Prostate gland (tissue), 2 donors: ENCODE results near the gene ADAMTSL2. TPM values are rescaled to one million over a fixed set of nuclear protein-coding genes. Genes with fewer than 3 reads are reported as not detected.

ENCODE experiments used
- DNase-seq: peaks from one replicate; pipeline ENCODE4 v3.0.0-alpha.2; 2019; ENCODE audit warnings: low spot score
- H3K27ac ChIP-seq, 2 donors: fragments of 200-600 bp; sonication (generic); 2 replicates each; pipeline ENCODE4 v1.5.1; 2017 to 2019
- H3K27me3 ChIP-seq: fragments of 200-600 bp; sonication (generic); replicated peaks from 2 replicates; pipeline ENCODE4 v1.5.1; 2019; ENCODE audit not compliant: insufficient read depth
- H3K36me3 ChIP-seq, 2 donors: fragments of 200-600 bp; sonication (generic); 1 replicate in 1 of 2; 2 replicates in 1 of 2; pipeline versions ENCODE4 v1.5.1 to v1.8.1; 2017 to 2019
- H3K4me1 ChIP-seq: fragments of 200-600 bp; sonication (generic); replicated peaks from 2 replicates; pipeline ENCODE4 v1.5.1; 2019
- H3K4me3 ChIP-seq, 2 donors: fragments of 200-600 bp; sonication (generic); 2 replicates each; pipeline ENCODE4 v1.5.1; 2017 to 2019
- H3K9me3 ChIP-seq: fragments of 200-600 bp; sonication (generic); 2 replicates; pipeline ENCODE4 v1.5.1; 2017
- CTCF ChIP-seq, 4 experiments: fragments of 200-600 bp in 2 of 4; fragments of 450-650 bp in 2 of 4; sonication (generic) in 2 of 4; IDR thresholded peaks; 1 replicate in 3 of 4; 2 replicates in 1 of 4; pipeline ENCODE4 v1.5.1; 2016 to 2019; ENCODE audit warnings: antibody characterized with exemption in 4 of 4, mild to moderate bottlenecking in 2 of 4, moderate library complexity in 2 of 4
- POLR2A ChIP-seq: fragments of 450-650 bp; IDR thresholded peaks from one replicate; pipeline ENCODE4 v1.6.1; 2016; ENCODE audit warnings: antibody characterized with exemption, mild to moderate bottlenecking
- POLR2AphosphoS5 ChIP-seq: sonication (generic); formaldehyde crosslinking; IDR thresholded peaks from one replicate; pipeline ENCODE4 v1.6.1; 2017; ENCODE audit warnings: antibody characterized with exemption
- WGBS: methylation state at CpG from one replicate; pipeline ENCODE4 v1.1.5; 2018; 5-methylcytosine and 5-hydroxymethylcytosine counted together
- intact Hi-C: fragments of 100-400 bp; cut with DNase I; formaldehyde crosslinking; loops from one replicate; pipeline ENCODE4 v1.14.2; 2022
- total RNA-seq, 2 donors: library from RNA; depleted of rRNA; stranded (reverse); fragments of >200 nt; gene quantifications; one replicate each; pipeline ENCODE4 v1.1.0, GENCODE V29; 2016

Gene ADAMTSL2
- total RNA-seq, 2 donors from 2014 or later, result 1.6 to 11.6 TPM

GRCh38 chr9:133576875-133577736, 42.6 kb downstream of the ADAMTSL2 start:
- no peaks in the 10 kb centered on the region for H3K36me3 ChIP-seq
- intact Hi-C loops, result no loop called here
- no peak overlapping the region for H3K27ac ChIP-seq
- H3K4me1 ChIP-seq, result peaks cover 10% of the 10 kb centered on the region
- no peaks in the 10 kb centered on the region for H3K27me3 ChIP-seq
- no peaks in the 10 kb centered on the region for H3K9me3 ChIP-seq
- no peak for DNase-seq
- no peak overlapping the region for H3K4me3 ChIP-seq
- WGBS, result 56% methylated on average over 34 of the region's 34 CpGs
- no peak for TF ChIP-seq CTCF (IDR thresholded peaks at IDR 0.05)
- TF ChIP-seq POLR2AphosphoS5, result no peak
- TF ChIP-seq POLR2A, result no peak

- DNase-seq, result no peak
- 78% methylated on average over 3 of the region's 3 CpGs for WGBS
- H3K4me1 ChIP-seq, result peaks cover 5% of the 10 kb centered on the region
- H3K27ac ChIP-seq, result no peak overlapping the region
- no peaks in the 10 kb centered on the region for H3K36me3 ChIP-seq
- intact Hi-C loops, result no loop called here
- H3K4me3 ChIP-seq, result no peak overlapping the region
- TF ChIP-seq POLR2AphosphoS5 (no peak), CTCF (IDR thresholded peaks at IDR 0.05) (no peak)
- no peaks in the 10 kb centered on the region for H3K9me3 ChIP-seq
- no peaks in the 10 kb centered on the region for H3K27me3 ChIP-seq
Observed at GRCh38 chr9:133577737-133578112, 43.2 kb downstream of the ADAMTSL2 start.

- H3K4me3 ChIP-seq, result no peak overlapping the region
- H3K36me3 ChIP-seq, result no peaks in the 10 kb centered on the region
- H3K27me3 ChIP-seq, result no peaks in the 10 kb centered on the region
- intact Hi-C loops, result no loop called here
- H3K4me1 ChIP-seq, result no peaks in the 10 kb centered on the region
- no peak overlapping the region for H3K27ac ChIP-seq
- TF ChIP-seq CTCF (IDR thresholded peaks at IDR 0.05) (no peak), POLR2A (no peak), POLR2AphosphoS5 (no peak)
- WGBS, result 85% methylated on average over 41 of the region's 41 CpGs
- DNase-seq, result no peak
- H3K9me3 ChIP-seq, result no peaks in the 10 kb centered on the region
Observed at GRCh38 chr9:133578524-133579441, 44.3 kb downstream of the ADAMTSL2 start.

GRCh38 chr9:133579601-133580418, 45.3 kb downstream of the ADAMTSL2 start:
- Histone ChIP-seq H3K27me3 (no peaks in the 10 kb centered on the region), H3K4me1 (peaks cover 4% of the 10 kb centered on the region), H3K27ac (no peak overlapping the region), H3K4me3 (no peak overlapping the region), H3K9me3 (no peaks in the 10 kb centered on the region), H3K36me3 (no peaks in the 10 kb centered on the region)
- 69% methylated on average over 31 of the region's 31 CpGs for WGBS
- no peak for DNase-seq
- intact Hi-C loops, result no loop called here
- TF ChIP-seq POLR2A (no peak), CTCF (IDR thresholded peaks at IDR 0.05) (no peak), POLR2AphosphoS5 (no peak)
